Upper lobe of left lung (tissue), 6 donors: Measurements from ENCODE around the gene SURF6. TPM values are rescaled to one million over a fixed set of nuclear protein-coding genes. Genes with fewer than 3 reads are reported as not detected.
"Not testable (repeated sequence)": the region's sequence is repeated elsewhere in the genome, so short reads cannot be mapped to it uniquely, and the experiment has no call there.

Experiments used
- ATAC-seq, 2 donors: fragments of 200-7000 bp; cut with Tn5 transposase; one replicate each; pipeline ENCODE4 v1.9.1; 2022; ENCODE audit warnings: mild to moderate bottlenecking in 2 of 2, moderate library complexity in 2 of 2; ENCODE audit not compliant: low FRiP score in 2 of 2
- DNase-seq, 2 donors: peaks; one replicate each; pipeline ENCODE4 v3.0.0-alpha.2; 2019 to 2020
- H3K27ac ChIP-seq, 4 donors: fragments of 200-600 bp; sonication (generic); one replicate each; pipeline ENCODE4 v1.5.1; 2016 to 2019
- H3K27me3 ChIP-seq, 4 donors: fragments of 200-600 bp; sonication (generic); one replicate each; pipeline ENCODE4 v1.5.1; 2017 to 2019
- H3K36me3 ChIP-seq, 4 donors: fragments of 200-600 bp; sonication (generic); one replicate each; pipeline ENCODE4 v1.5.1; 2016 to 2019
- H3K4me1 ChIP-seq, 4 donors: fragments of 200-600 bp; sonication (generic); one replicate each; pipeline ENCODE4 v1.5.1; 2018 to 2019
- H3K4me3 ChIP-seq, 4 donors: fragments of 200-600 bp; sonication (generic); one replicate each; pipeline ENCODE4 v1.5.1; 2017 to 2019; ENCODE audit warnings: mild to moderate bottlenecking in 2 of 4, moderate library complexity in 1 of 4
- H3K9me3 ChIP-seq, 4 donors: fragments of 200-600 bp; sonication (generic); one replicate each; pipeline ENCODE4 v1.5.1; 2018 to 2019
- EP300 ChIP-seq, 4 donors: sonication (generic); formaldehyde crosslinking; IDR thresholded peaks; one replicate each; pipeline ENCODE4 v1.5.1; 2017; ENCODE audit warnings: antibody characterized with exemption in 4 of 4, control low read depth in 2 of 4
- POLR2A ChIP-seq, 4 donors: fragments of 450-650 bp; IDR thresholded peaks; one replicate each; pipeline ENCODE4 v1.5.1; 2016 to 2017; ENCODE audit warnings: antibody characterized with exemption in 4 of 4, mild to moderate bottlenecking in 2 of 4
- POLR2AphosphoS5 ChIP-seq, 2 donors: sonication (generic); formaldehyde crosslinking; IDR thresholded peaks; one replicate each; pipeline ENCODE4 v1.5.1; 2017; ENCODE audit warnings: antibody characterized with exemption in 2 of 2
- WGBS, 2 donors: methylation state at CpG; one replicate each; pipeline ENCODE4 v1.1.5; 2017 to 2018; 5-methylcytosine and 5-hydroxymethylcytosine counted together
- total RNA-seq, 6 donors: library from RNA; depleted of rRNA in 4 of 6; stranded (reverse); fragments of >200 nt in 4 of 6; gene quantifications; one replicate each; pipeline versions ENCODE4 v1.1.0 to v1.2.1, GENCODE V29; 2016 to 2021
- TF ChIP-seq, protein P1 (sequence below), 6 experiments: fragments of 450-650 bp in 4 of 6; fragments of 200-600 bp in 2 of 6; sonication (generic) in 2 of 6; IDR thresholded peaks; one replicate each; pipeline ENCODE4 v1.5.1; 2016 to 2019; ENCODE audit warnings: antibody characterized with exemption in 6 of 6
- donor health status: DM: no; HTN: no; CAD: no; lungs with moderate emphysema.
- donor health status: DM: no; HTN: yes; CAD: no; lungs with severe emphysema.

The SURF6 gene
- total RNA-seq, 6 donors from 2014 or later: 16.6 to 30.4 (median 24.7) TPM

- WGBS, 2 donors: 90% methylated on average over 19 of the region's 19 CpGs
- DNase-seq: peak in 1 of 2 donors; percentile 59
These were observed 4.8 kb downstream of the SURF6 start for GRCh38 chr9:133331221-133331620.

DNA sequence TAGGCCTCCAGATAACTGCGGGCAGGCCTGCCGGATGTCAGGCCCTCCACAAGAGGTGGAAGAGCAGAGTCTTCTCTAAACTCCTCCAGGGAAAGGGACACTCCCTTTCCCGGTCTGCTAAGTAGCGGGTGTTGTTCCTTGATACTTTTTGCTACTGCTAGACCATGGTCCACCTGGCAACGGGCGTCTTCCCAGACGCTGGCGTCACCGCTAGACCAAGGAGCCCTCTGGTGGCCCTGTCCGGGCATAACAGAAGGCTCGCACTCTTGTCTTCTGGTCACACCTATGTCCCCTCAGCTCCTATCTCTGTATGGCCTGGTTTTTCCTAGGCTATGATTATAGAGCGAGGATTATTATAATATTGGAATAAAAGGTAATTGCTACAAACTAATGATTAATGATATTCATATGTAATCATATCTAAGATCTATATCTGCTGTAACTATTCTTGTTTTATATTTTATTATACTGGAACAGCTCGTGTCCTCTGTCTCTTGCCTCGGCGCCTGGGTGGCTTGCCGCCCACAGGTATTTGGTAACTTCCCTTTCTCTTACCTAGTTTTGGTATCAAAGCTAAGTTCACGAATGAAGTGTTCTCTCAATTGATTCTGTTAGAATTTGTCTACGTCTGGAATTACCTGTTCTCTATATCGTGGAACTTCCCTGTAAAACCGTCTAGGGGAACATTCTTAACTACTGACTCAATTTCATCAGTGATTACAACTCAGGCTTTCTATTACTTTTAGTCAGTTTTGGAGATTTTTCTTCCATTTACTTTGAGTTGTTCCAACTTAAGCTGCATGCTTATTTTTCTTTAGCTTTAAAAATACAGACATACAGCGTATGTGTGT lies 6.5 kb downstream of the SURF6 start:
- H3K27me3 ChIP-seq, H3K9me3 ChIP-seq, ATAC-seq, H3K27ac ChIP-seq, H3K4me3 ChIP-seq: not testable (repeated sequence)
- peaks cover 31 to 46% (median 39%) of the 10 kb centered on the region in 4 donors for H3K36me3 ChIP-seq
- WGBS, 2 donors: 59 to 61% methylated on average over 21 of the region's 21 CpGs
- peak; percentile 49 to 53 for DNase-seq
- H3K4me1 ChIP-seq: peaks cover 2 to 15% (median 10%) of the 10 kb centered on the region in 4 donors
- TF ChIP-seq, protein P1, sequence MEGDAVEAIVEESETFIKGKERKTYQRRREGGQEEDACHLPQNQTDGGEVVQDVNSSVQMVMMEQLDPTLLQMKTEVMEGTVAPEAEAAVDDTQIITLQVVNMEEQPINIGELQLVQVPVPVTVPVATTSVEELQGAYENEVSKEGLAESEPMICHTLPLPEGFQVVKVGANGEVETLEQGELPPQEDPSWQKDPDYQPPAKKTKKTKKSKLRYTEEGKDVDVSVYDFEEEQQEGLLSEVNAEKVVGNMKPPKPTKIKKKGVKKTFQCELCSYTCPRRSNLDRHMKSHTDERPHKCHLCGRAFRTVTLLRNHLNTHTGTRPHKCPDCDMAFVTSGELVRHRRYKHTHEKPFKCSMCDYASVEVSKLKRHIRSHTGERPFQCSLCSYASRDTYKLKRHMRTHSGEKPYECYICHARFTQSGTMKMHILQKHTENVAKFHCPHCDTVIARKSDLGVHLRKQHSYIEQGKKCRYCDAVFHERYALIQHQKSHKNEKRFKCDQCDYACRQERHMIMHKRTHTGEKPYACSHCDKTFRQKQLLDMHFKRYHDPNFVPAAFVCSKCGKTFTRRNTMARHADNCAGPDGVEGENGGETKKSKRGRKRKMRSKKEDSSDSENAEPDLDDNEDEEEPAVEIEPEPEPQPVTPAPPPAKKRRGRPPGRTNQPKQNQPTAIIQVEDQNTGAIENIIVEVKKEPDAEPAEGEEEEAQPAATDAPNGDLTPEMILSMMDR (IDR thresholded peaks at IDR 0.05): peak; percentile 30 to 78 (median 58)

More at GRCh38 chr9:133331221-133331620, 4.8 kb downstream of the SURF6 start:
- no peak for ATAC-seq
- Histone ChIP-seq H3K4me1 (peaks cover 12 to 29% (median 19%) of the 10 kb centered on the region in 4 donors), H3K9me3 (no peaks in the 10 kb centered on the region), H3K4me3 (no peak overlapping the region), H3K27ac (no peak overlapping the region), H3K36me3 (peaks cover 31 to 46% (median 39%) of the 10 kb centered on the region in 4 donors), H3K27me3 (no peaks in the 10 kb centered on the region)
- TF ChIP-seq, protein P1 (IDR thresholded peaks at IDR 0.05): no peak
- TF ChIP-seq EP300 (IDR thresholded peaks at IDR 0.05): no peak
- TF ChIP-seq POLR2AphosphoS5 (IDR thresholded peaks at IDR 0.05): no peak
- TF ChIP-seq POLR2A (IDR thresholded peaks at IDR 0.05): no peak

DNA sequence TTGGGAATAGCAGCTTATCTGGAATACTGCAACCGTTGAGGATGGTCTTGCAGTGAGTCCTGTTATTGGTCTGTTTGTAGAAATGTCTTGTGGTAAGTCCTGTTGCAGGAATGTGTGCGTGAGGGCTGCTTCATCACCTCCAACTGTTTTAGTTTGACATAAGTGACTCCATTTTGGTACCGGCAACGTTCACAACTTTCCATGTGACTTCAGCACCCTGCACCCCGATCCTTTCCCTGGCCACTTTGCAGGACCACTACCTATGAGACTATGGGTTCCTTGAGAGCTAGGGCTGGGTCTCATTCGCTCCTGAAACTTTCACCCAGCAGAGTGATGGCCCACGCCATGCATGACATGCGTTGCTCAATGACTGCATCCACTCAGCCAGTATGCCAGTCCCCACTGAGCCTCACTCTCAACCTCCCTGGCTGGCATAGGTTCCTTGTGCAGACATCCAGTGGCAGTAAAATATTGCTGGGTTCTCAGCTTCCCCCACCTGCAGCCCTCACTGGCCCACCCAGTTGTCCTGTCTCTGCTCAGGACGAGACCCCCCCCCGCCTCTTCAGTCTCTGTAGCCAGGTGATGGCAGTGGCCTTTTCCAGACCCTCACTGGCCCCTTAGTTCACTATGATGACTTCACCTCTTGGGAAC lies 8.0 kb downstream of the SURF6 start:
- ATAC-seq (no peak), DNase-seq (no peak)
- Histone ChIP-seq H3K4me1 (peaks cover 0 to under 1% (median under 1%) of the 10 kb centered on the region in 4 donors), H3K27me3 (no peaks in the 10 kb centered on the region), H3K9me3 (no peaks in the 10 kb centered on the region), H3K27ac (no peak overlapping the region), H3K36me3 (peaks cover 24 to 31% (median 24%) of the 10 kb centered on the region in 4 donors), H3K4me3 (no peak overlapping the region)
- WGBS, 2 donors: 93 to 95% methylated on average over 9 to 10 of the region's 10 CpGs
- TF ChIP-seq EP300 (IDR thresholded peaks at IDR 0.05): no peak
- TF ChIP-seq, protein P1 (IDR thresholded peaks at IDR 0.05): no peak
- no peak for TF ChIP-seq POLR2AphosphoS5 (IDR thresholded peaks at IDR 0.05)
- no peak for TF ChIP-seq POLR2A (IDR thresholded peaks at IDR 0.05)

DNA sequence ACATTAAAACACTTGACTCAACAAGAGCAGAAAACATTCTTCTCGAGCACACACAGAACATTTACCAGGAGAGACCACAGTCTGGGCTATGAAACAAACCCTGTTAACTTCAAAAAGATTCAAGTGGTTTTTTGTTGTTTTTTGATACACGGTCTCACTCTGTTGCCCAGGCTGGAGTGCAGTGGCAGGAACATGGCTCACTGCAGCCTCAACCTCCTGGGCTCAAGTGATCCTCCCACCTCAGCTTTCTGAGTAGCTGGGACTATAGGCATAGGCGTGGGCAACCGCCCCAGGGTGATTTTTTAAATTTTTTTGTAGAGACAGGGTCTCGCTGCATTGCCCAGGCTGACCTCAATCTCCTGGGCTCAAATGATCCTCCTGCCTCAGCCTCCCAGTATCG lies 9.0 kb downstream of the SURF6 start:
- H3K36me3 ChIP-seq: peaks cover 15 to 22% (median 16%) of the 10 kb centered on the region in 4 donors
- not testable (repeated sequence) for ATAC-seq, H3K4me3 ChIP-seq, H3K27ac ChIP-seq, H3K4me1 ChIP-seq, H3K9me3 ChIP-seq, H3K27me3 ChIP-seq, DNase-seq
- WGBS, 2 donors: 72 to 81% methylated on average over 6 of the region's 6 CpGs

DNA sequence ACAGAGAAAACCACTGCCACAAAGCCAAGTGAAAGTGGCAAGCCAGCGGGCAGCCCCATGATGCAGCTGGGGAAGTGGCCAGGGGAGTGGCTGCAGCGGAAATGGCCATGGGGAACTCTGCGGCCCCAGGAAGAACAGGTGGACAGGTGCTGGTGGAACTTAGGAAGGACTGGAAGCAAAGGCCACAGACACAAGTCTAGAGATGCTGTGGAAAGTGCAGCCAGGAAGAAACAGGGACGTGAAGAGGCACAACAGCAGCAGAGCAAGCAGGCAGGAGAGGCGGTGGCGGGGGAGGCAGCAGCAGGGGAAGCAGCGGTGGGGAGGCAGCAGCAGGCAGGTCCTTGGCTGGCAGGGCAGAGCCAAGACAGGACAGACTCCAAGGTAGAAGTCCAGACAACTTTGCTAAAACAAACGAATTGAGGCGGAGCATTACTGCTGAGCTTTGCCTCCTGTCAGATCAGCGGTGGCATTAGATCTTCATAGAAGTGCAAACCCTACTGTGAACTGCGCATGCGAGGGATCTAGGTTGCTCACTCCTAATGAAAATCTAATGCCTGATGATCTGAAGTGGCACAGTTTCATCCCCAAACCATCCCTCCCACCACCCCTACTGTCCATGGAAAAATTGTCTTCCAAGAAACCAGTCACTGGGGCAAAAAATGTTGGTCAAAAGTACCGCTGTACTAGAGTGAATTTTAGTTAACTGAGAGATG lies 11.8 kb downstream of the SURF6 start:
- Histone ChIP-seq H3K4me1 (no peaks in the 10 kb centered on the region), H3K4me3 (no peak overlapping the region), H3K27me3 (no peaks in the 10 kb centered on the region), H3K27ac (no peak overlapping the region), H3K9me3 (no peaks in the 10 kb centered on the region), H3K36me3 (no peaks in the 10 kb centered on the region)
- WGBS, 2 donors: 85 to 90% methylated on average over 13 of the region's 13 CpGs
- ATAC-seq (no peak), DNase-seq (peak in 1 of 2 donors; percentile 12)
- TF ChIP-seq POLR2A (IDR thresholded peaks at IDR 0.05) (no peak), POLR2AphosphoS5 (IDR thresholded peaks at IDR 0.05) (no peak), EP300 (IDR thresholded peaks at IDR 0.05) (no peak)
- TF ChIP-seq, protein P1 (IDR thresholded peaks at IDR 0.05): no peak
